Measurements from ENCODE around the gene MAP2K2. TPM values are rescaled to one million over a fixed set of nuclear protein-coding genes. Genes with fewer than 3 reads are reported as not detected.

MAP2K2 gene
- total and polyA plus RNA-seq, 5 donors, result 113 to 151 (median 124) TPM

- 92% methylated on average over 38 of the region's 38 CpGs for WGBS
- H3K4me1 ChIP-seq (ENCODE audit: control insufficient read depth, insufficient read depth, low read length), result no peaks in the 10 kb centered on the region
- no peaks in the 10 kb centered on the region for H3K27me3 ChIP-seq (ENCODE audit: control insufficient read depth, insufficient read depth)
- H3K27ac ChIP-seq (ENCODE audit: low read length), result no peak overlapping the region
- no peaks in the 10 kb centered on the region for H3K9me3 ChIP-seq (ENCODE audit: control insufficient read depth, low read length)
- DNase-seq (no peak), ATAC-seq (no peak)
- H3K4me3 ChIP-seq (ENCODE audit: low read length), result no peak overlapping the region
- intact Hi-C loops (cut with DNase I), result no loop called here
Measured at GRCh38 chr19:4099041-4099764, 24.7 kb downstream of the MAP2K2 start.

DNA sequence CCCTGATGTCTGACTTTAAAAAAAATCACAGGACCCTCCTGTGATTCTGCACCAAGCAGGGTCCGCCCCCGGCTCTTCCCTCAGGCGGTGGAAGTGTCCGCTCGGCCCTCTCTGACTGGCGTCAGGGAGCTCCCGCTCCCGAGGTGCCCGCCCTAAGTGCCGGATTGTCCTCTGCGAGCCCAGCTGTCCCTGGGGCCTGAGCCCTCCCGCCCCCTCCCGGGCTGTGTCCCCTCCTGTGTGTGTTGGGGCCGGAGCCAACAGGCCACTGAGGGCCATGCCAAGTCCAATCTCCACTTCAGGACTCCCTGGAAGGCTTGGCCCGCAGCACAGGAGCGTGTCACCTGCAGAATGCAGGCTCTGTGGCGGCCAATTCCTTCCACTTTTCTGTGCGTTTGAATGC lies 25.4 kb downstream of the MAP2K2 start:
- Histone ChIP-seq H3K27ac (ENCODE audit: low read length) (no peak overlapping the region), H3K27me3 (ENCODE audit: control insufficient read depth, insufficient read depth) (no peaks in the 10 kb centered on the region), H3K9me3 (ENCODE audit: control insufficient read depth, low read length) (no peaks in the 10 kb centered on the region), H3K4me3 (ENCODE audit: low read length) (no peak overlapping the region), H3K4me1 (ENCODE audit: control insufficient read depth, insufficient read depth, low read length) (no peaks in the 10 kb centered on the region)
- 73% methylated on average over 18 of the region's 18 CpGs for WGBS
- peak in 2 of 3 donors; percentile 78 to 79 for DNase-seq
- intact Hi-C loops (cut with DNase I), result no loop called here
- ATAC-seq, result peak; percentile 19 to 42

GRCh38 chr19:4097501-4097900 lies 26.4 kb downstream of the MAP2K2 start:
- H3K27ac ChIP-seq (ENCODE audit: low read length), result peak overlapping the region; percentile 34
- no peaks in the 10 kb centered on the region for H3K27me3 ChIP-seq (ENCODE audit: control insufficient read depth, insufficient read depth)
- 41% methylated on average over 11 of the region's 11 CpGs for WGBS
- no peaks in the 10 kb centered on the region for H3K9me3 ChIP-seq (ENCODE audit: control insufficient read depth, low read length)
- intact Hi-C loops (cut with DNase I), result no loop called here
- ATAC-seq, result peak; percentile 61 to 74
- no peaks in the 10 kb centered on the region for H3K4me1 ChIP-seq (ENCODE audit: control insufficient read depth, insufficient read depth, low read length)
- peak; percentile 67 to 89 (median 89) for DNase-seq
- H3K4me3 ChIP-seq (ENCODE audit: low read length), result no peak overlapping the region

DNA sequence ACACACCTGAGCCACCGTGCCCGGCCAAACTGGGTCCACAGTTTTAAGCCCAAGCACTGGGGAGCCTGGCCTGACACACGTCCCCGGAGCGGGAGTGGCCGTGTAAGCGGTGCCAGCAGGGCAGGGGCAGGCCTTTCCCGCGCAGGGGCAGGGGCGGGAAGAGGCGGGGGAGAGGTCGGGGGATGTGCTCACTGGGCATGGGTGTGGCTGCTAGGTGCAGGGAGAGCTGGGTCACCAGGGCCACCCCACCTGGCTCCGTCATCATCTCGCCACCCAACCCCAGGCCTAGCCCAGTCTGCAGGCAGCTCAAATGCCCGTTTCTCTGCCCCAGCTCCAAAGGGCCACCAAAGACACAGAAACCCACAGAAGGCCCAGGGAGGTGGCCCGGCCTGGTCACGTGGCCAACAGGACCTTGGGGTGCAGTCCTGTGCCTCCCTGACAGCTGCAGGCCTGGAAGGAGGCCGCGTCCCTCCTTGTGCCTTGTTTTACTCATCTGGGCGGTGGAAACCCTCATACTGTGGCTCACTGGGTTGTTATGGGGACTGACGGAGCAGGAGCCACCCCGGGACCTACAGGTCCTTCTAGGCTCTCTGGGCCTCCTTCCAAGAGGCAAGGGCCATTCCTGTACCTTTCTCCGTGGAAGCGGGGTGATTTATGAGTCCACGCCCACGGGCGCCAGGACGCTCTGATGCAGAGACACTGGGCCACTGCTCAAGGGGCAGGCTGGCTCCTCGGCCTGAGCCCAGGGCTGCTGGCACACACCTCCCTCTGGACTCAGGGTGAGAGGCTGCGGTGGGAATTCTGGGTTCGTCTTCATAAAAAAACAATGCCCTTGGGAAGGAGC lies 27.7 kb downstream of the MAP2K2 start:
- no peaks in the 10 kb centered on the region for H3K27me3 ChIP-seq (ENCODE audit: control insufficient read depth, insufficient read depth)
- H3K4me1 ChIP-seq (ENCODE audit: control insufficient read depth, insufficient read depth, low read length), result no peaks in the 10 kb centered on the region
- no peak for DNase-seq
- 94% methylated on average over 31 of the region's 31 CpGs for WGBS
- H3K9me3 ChIP-seq (ENCODE audit: control insufficient read depth, low read length), result no peaks in the 10 kb centered on the region
- ATAC-seq, result peak in 1 of 2 donors; percentile 3
- H3K27ac ChIP-seq (ENCODE audit: low read length), result no peak overlapping the region
- intact Hi-C loops (cut with DNase I), result no loop called here
- no peak overlapping the region for H3K4me3 ChIP-seq (ENCODE audit: low read length)

- Histone ChIP-seq H3K4me1 (ENCODE audit: control insufficient read depth, insufficient read depth, low read length) (no peaks in the 10 kb centered on the region), H3K9me3 (ENCODE audit: control insufficient read depth, low read length) (no peaks in the 10 kb centered on the region), H3K4me3 (ENCODE audit: low read length) (no peak overlapping the region), H3K27me3 (ENCODE audit: control insufficient read depth, insufficient read depth) (no peaks in the 10 kb centered on the region), H3K27ac (ENCODE audit: low read length) (no peak overlapping the region)
- ATAC-seq (no peak), DNase-seq (no peak)
- intact Hi-C loops (cut with DNase I), result no loop called here
- 92% methylated on average over 12 of the region's 12 CpGs for WGBS
Measured at GRCh38 chr19:4095488-4095844, 28.5 kb downstream of the MAP2K2 start.

GRCh38 chr19:4094761-4095487 lies 29.0 kb downstream of the MAP2K2 start:
- 91% methylated on average over 35 of the region's 35 CpGs for WGBS
- Histone ChIP-seq H3K4me1 (ENCODE audit: control insufficient read depth, insufficient read depth, low read length) (no peaks in the 10 kb centered on the region), H3K27ac (ENCODE audit: low read length) (no peak overlapping the region), H3K4me3 (ENCODE audit: low read length) (no peak overlapping the region), H3K9me3 (ENCODE audit: control insufficient read depth, low read length) (no peaks in the 10 kb centered on the region), H3K27me3 (ENCODE audit: control insufficient read depth, insufficient read depth) (no peaks in the 10 kb centered on the region)
- DNase-seq (no peak), ATAC-seq (no peak)
- intact Hi-C loops (cut with DNase I), result no loop called here

DNA sequence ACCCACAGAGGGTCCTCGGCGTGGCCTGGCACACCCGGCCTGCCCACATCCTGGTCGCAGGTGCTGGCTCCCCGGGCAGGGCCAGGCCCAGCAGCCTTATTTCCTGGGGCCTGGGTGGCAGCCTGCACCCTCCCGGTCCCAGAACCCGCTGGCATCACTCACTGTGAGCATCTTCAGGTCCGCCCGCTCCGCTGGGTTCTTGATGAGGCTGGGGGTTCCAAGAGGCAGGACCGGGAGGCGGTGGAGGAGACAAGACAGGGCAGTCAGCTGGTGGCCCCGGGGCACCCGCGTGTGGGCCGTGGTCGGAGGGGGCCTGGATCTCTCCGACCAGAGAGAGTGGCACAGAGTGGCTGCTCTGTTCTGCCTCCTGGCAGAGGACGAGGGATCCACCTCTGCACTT lies 29.6 kb downstream of the MAP2K2 start:
- intact Hi-C loops (cut with DNase I), result no loop called here
- Histone ChIP-seq H3K27me3 (ENCODE audit: control insufficient read depth, insufficient read depth) (no peaks in the 10 kb centered on the region), H3K4me3 (ENCODE audit: low read length) (no peak overlapping the region), H3K9me3 (ENCODE audit: control insufficient read depth, low read length) (no peaks in the 10 kb centered on the region), H3K27ac (ENCODE audit: low read length) (no peak overlapping the region), H3K4me1 (ENCODE audit: control insufficient read depth, insufficient read depth, low read length) (no peaks in the 10 kb centered on the region)
- 96% methylated on average over 19 of the region's 19 CpGs for WGBS
- no peak for ATAC-seq
- no peak for DNase-seq

GRCh38 chr19:4093643-4094175 lies 30.2 kb downstream of the MAP2K2 start:
- 95% methylated on average over 18 of the region's 18 CpGs for WGBS
- H3K4me3 ChIP-seq (ENCODE audit: low read length), result no peak overlapping the region
- H3K9me3 ChIP-seq (ENCODE audit: control insufficient read depth, low read length), result no peaks in the 10 kb centered on the region
- ATAC-seq, result no peak
- no peaks in the 10 kb centered on the region for H3K27me3 ChIP-seq (ENCODE audit: control insufficient read depth, insufficient read depth)
- no peak for DNase-seq
- intact Hi-C loops (cut with DNase I), result no loop called here
- no peak overlapping the region for H3K27ac ChIP-seq (ENCODE audit: low read length)
- no peaks in the 10 kb centered on the region for H3K4me1 ChIP-seq (ENCODE audit: control insufficient read depth, insufficient read depth, low read length)

DNA sequence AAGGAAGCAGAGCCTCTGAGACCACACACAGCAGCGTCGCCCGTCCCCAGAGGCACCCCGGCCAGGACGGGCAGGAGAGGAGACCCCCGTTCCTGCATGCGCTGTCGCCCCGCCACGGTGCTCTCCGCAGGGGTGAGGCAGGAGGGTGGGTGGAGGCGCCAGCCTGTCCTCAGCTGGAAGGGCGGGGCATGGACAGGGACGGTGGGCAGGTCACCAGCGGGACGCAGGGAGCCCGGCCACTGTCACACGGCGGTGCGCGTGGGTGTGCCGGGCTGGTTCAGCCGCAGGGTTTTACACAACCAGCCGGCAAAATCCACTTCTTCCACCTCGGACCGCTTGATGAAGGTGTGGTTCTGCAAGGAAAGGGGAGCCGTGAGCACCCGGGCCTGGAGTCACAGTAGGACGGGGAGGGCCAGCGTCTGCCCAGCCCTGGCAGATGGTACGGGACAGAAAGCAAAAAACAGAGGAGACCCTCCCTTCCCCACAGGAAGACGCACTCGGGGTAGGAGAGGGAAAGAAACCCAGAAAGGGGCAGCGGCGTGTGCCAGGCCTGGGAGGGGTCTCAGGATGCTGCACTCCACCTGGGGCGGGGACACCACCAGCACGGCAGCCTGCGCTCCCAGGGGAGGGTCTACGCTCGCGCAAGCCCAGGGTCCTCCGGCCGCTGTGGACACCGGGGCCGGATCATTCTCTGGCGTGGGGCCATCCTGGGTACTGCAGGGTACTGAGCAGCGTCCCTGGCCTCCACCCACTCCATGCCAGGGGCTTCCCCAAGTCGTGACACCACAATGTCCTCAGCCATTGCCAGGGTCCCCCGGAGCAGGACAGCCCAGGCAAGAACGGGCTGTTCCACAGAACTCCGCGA lies 33.3 kb downstream of the MAP2K2 start:
- Histone ChIP-seq H3K27ac (ENCODE audit: low read length) (no peak overlapping the region), H3K4me3 (ENCODE audit: low read length) (no peak overlapping the region), H3K27me3 (ENCODE audit: control insufficient read depth, insufficient read depth) (no peaks in the 10 kb centered on the region), H3K9me3 (ENCODE audit: control insufficient read depth, low read length) (no peaks in the 10 kb centered on the region), H3K4me1 (ENCODE audit: control insufficient read depth, insufficient read depth, low read length) (no peaks in the 10 kb centered on the region)
- ATAC-seq (no peak), DNase-seq (peak in 1 of 3 donors; percentile 72)
- WGBS, result 91% methylated on average over 52 of the region's 52 CpGs
- intact Hi-C loops (cut with DNase I), result no loop called here

- 92% methylated on average over 22 of the region's 22 CpGs for WGBS
- Histone ChIP-seq H3K27me3 (ENCODE audit: control insufficient read depth, insufficient read depth) (no peaks in the 10 kb centered on the region), H3K4me1 (ENCODE audit: control insufficient read depth, insufficient read depth, low read length) (no peaks in the 10 kb centered on the region), H3K27ac (ENCODE audit: low read length) (no peak overlapping the region), H3K4me3 (ENCODE audit: low read length) (no peak overlapping the region), H3K9me3 (ENCODE audit: control insufficient read depth, low read length) (no peaks in the 10 kb centered on the region)
- DNase-seq, result no peak
- ATAC-seq, result no peak
- intact Hi-C loops (cut with DNase I), result no loop called here
Measured at GRCh38 chr19:4089946-4090345, 34.0 kb downstream of the MAP2K2 start.

Measured in right cardiac atrium (tissue), 5 donors.